ENCODE data around the gene YWHAH. TPM values are rescaled to one million over a fixed set of nuclear protein-coding genes. Genes with fewer than 3 reads are reported as not detected.

The YWHAH gene
- polyA plus RNA-seq, 1 donor, result 92.0 TPM

DNA sequence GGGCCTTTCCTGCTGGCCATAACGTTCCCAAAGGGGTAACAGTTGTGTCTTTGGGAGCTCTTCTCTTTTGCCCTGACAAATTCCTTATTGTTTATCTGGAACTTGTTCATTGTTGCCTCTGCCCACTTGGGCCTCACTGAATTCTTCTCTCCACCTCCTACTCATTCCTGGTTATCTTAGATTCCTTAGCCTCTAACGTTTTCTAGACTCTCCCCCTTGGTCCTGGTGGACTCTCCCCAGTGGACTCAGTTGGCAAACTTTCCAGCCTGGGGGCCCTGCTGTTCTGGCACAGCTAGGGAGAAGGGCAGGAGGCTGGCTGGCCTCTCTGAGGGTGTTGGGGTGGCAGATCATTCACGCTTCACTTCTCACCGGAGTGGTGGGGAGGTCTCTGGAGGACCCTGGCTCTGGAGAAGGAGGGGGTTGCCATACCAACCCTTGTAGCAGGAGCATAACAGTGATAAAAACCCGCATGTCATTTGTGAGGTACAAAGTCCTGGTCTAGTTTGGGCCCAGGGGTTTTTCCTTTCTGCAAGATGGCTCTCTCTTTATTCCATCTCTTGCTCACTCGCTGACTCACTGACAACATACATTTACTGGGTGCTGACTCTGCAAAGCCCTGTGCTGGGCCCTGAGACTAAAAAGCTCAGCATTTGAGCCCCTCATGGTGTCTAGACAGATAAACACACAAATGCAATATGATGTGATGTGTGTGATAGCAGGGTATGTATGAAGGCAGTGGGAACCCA is 39.7 kb downstream of the YWHAH start:
- DNase-seq, result no peak

DNA sequence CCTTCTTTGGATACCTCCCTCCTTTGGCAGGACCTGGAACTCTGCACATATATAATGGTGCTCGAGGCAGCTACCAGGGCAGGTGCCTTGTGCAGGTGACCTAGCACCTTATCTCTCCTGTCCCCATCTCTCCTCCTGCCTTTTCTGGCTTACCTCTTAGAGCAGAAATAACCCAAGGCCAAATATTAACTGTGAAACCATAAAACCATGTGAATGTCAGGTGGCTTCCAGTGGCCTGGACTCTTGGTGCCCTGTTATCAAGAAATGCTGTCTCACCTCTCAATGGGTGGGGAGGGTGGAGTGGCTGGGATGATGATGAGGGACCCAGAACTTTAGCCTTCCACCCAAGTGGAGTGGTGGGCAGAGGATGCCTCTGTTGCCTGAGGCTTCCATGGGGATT is 42.9 kb downstream of the YWHAH start:
- DNase-seq, result no peak

DNA sequence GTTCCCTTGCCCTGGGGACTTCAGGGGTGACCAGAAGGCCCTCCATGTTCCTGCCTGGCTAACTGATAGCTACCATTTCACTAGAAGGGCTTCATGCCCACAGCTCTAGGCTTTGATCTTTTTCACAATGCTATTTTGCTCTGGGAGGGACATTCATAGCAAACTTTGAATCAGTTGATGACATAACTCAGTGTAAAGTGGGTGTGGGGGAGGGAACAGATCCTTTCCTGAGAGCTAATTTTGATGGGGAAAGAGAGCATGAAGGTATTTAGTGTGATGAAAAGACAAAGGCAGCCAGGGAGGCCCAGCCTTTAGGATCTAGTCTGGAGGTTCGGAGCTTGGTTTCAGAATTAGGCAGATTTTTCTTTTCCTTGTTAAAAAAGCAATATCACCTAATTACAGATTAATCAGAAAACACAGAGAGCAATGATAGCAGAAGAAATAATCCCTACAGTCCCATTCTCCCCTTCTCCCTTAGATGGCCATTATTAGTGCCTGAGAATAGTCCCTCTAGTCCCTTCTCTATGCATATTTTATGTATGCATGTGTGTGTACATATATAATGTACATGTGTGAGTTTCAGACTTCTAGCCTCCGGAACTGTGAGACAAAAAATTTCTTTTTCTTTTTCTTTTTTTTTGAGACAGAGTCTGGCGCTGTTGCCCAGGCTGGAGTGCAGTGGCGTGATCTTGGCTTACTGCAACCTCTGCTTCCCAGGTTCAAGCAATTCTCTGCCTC is 46.9 kb downstream of the YWHAH start:
- no peak for DNase-seq

DNA sequence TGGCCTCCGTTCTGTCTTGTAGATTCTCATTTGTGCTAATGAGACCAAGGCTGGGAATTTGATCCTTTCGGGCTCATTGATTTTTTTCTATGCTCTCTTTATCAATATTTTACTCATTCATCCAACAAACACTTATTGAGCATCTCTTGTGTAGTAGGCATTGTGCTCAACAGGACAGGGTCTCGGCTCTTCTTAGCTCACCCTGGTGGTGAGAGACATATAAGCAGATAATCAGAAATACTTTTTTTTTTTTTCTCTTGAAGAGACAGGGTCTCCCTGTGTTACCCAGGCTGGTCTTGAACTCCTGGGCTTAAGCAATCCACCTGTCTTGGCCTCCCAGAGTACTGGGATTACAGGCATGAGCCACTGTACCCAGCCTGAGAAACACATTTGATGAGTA is 50.7 kb downstream of the YWHAH start:
- no peak for DNase-seq

DNA sequence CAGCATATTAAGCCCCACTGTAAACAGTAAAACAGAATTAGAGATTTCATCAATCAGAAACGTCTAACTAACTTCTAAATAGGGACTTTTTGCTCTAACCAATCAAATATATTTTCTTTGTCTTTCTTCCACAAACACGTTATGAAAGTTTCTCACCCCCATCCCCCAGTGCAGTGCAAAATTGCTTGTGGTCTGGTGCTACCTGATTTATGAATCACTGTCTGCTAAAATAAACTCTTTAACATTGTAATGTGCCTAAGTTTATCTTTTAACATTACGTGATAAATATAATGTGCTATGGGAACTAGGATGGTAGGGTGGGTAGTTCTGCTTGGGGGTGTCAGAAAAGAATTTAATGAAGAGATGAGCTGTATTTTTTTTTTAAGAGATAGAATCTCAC is 51.5 kb downstream of the YWHAH start:
- no peak for DNase-seq

DNA sequence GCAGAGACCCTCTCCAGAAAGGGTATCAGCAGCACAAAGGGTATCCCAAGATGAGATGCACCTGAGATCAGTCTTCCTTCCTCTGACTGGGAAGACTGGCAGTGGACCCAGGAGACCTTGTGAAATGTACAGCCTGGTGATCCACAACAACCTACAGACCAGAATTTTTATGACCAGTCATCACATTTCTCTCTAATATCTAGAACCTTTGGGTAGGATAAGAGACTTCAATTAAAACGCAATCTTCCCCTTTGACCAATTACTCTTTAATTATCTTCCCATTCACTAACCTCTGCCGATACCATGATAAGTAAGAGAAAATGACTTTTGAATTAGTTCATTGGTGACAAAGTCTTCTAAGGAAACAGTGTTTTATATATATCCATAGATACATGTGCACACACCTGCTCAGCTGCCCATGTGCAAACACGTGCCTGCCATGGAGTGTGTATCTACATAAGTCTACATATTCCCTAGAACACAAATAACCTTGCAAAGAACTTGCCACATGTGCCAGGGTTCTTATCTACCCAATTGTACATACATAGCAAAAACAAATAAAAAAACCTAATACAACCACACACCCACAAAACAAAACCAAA is 54.5 kb downstream of the YWHAH start:
- no peak for DNase-seq

DNA sequence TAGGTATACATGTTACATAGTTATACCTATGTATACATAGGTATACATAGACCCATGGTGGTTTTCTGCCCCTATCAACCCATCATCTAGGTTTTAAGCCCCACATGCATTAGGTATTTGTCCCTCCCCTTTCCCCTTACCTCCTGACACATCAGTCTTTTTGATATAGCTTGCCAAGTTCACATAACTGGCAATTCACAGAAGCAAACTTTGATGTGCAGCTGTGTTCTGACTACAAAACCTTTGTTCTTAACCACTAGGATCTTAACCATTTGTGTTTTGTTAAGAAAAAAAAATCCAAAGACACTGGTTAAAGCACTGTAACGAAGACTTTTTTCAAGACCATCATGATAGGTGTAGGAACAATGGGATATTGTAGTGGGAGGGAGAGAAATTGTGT is 55.8 kb downstream of the YWHAH start:
- DNase-seq, result no peak

DNA sequence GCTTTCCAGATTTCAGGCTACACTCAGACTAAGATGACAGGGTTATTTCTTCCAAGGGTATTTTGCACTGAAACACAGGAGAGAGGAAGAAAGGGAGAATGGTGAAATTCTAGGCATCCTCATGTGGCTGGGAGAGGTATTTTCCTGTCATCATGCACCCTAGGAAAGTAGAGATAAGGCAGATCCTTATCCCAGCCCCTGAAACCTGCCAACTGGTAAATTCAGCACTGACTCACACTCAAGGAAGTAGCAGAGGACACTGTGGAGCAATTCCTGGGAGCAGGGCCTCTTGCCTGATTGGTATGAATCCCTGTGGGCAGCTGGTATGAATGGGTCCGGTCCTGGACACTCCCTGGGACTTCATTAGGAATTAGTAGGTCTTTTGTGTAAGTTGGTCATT is 61.1 kb downstream of the YWHAH start:
- DNase-seq, result no peak

Other genes starting within 250 kb of the YWHAH start
- gene PRR14L, start 194.4 kb upstream of the YWHAH start, polyA plus RNA-seq (ENCODE audit: insufficient read length), result 19.5 TPM
- 11.5 TPM for gene DEPDC5, start 190.5 kb upstream of the YWHAH start, polyA plus RNA-seq (ENCODE audit: insufficient read length)
- 2.2 TPM for gene SLC5A1, start 98.7 kb downstream of the YWHAH start, polyA plus RNA-seq (ENCODE audit: insufficient read length)
- not detected for gene C22orf42, start 214.8 kb downstream of the YWHAH start, polyA plus RNA-seq (ENCODE audit: insufficient read length)

Data from hindlimb muscle (tissue), 1 donor.